Panc1 (cell line): ENCODE data around the gene ASCC1. TPM values are rescaled to one million over a fixed set of nuclear protein-coding genes. Genes with fewer than 3 reads are reported as not detected.

Experiments used
- ATAC-seq: fragments of 200-7000 bp; cut with Tn5 transposase; 2 replicates; pipeline ENCODE4 v1.9.1; 2020; ENCODE audit warnings: mild to moderate bottlenecking, moderate library complexity
- BruUV-seq: library from RNA; stranded (reverse); fragments of 400-500 nt; replicated peaks from 2 replicates; lab custom pipeline; 2021; lab: Mats Ljungman, UMichigan
- CTCF ChIA-PET: fragments of 300-600 bp; sonication (Branson Sonifier 250); formaldehyde crosslinking; loops from one replicate; lab custom pipeline; 2022; ENCODE audit warnings: antibody characterized with exemption; lab: Charles Lee
- POLR2A ChIA-PET: fragments of 300-600 bp; sonication (Branson Sonifier 250); formaldehyde crosslinking; loops from one replicate; lab custom pipeline; 2022; ENCODE audit warnings: antibody characterized with exemption; lab: Charles Lee
- DNase-seq: peaks from one replicate; pipeline ENCODE4 v3.0.0-alpha.2; 2010; ENCODE audit warnings: low read depth, low spot score
- H3K27ac ChIP-seq: 2 replicates; pipeline ENCODE4 v1.5.1; 2011; ENCODE audit warnings: mild to moderate bottlenecking, low read length, inconsistent platforms
- H3K27me3 ChIP-seq: fragments of 200-500 bp; sonication (Bioruptor generic); 2 replicates; pipeline ENCODE4 v1.6.0; 2014; ENCODE audit warnings: low read length, inconsistent platforms; ENCODE audit not compliant: control insufficient read depth, insufficient read depth
- H3K36me3 ChIP-seq: fragments of 200-500 bp; sonication (Bioruptor generic); 2 replicates; pipeline ENCODE4 v1.5.1; 2014; ENCODE audit warnings: inconsistent platforms, mild to moderate bottlenecking, low read length, moderate library complexity; ENCODE audit not compliant: control insufficient read depth, insufficient read depth
- H3K4me1 ChIP-seq: 2 replicates; pipeline ENCODE4 v1.5.1; 2011; ENCODE audit warnings: inconsistent platforms, mild to moderate bottlenecking, low read length, moderate library complexity; ENCODE audit not compliant: control insufficient read depth, insufficient read depth
- H3K4me3 ChIP-seq, 2 experiments: 2 replicates each; pipeline ENCODE4 v1.5.1; 2011 to 2012; ENCODE audit warnings: low read depth in 2 of 2, low read length in 2 of 2, mild to moderate bottlenecking in 2 of 2, inconsistent platforms in 1 of 2, moderate library complexity in 1 of 2
- H3K9me3 ChIP-seq: fragments of 200-500 bp; sonication (Bioruptor generic); 2 replicates; pipeline ENCODE4 v1.5.1; 2014; ENCODE audit warnings: low read depth, mild to moderate bottlenecking, inconsistent platforms, low read length, moderate library complexity; ENCODE audit not compliant: control insufficient read depth, insufficient read depth
- POLR2AphosphoS5 ChIP-seq: IDR thresholded peaks from 2 replicates; pipeline ENCODE4 v1.6.1; 2012; ENCODE audit warnings: mild to moderate bottlenecking, low read depth, low read length, moderate library complexity
- REST ChIP-seq, 2 experiments: IDR thresholded peaks; 2 replicates each; pipeline ENCODE4 v1.6.1; 2011 to 2012; ENCODE audit warnings: low read depth in 2 of 2, control low read depth in 1 of 2, low read length in 1 of 2, mild to moderate bottlenecking in 1 of 2, moderate library complexity in 1 of 2; ENCODE audit not compliant: insufficient read depth in 1 of 2
- SIN3A ChIP-seq: IDR thresholded peaks from 2 replicates; pipeline ENCODE4 v1.6.1; 2012; ENCODE audit warnings: low read depth, mild to moderate bottlenecking, low read length, moderate library complexity, borderline replicate concordance; ENCODE audit not compliant: insufficient read depth
- TCF7L2 ChIP-seq: IDR thresholded peaks from 2 replicates; pipeline ENCODE4 v1.6.1; 2011; ENCODE audit warnings: mild to moderate bottlenecking, low read depth, low read length, inconsistent platforms
- in situ Hi-C: cut with HindIII; loops from 2 replicates; pipeline ENCODE4 v1.10.0; 2016; ENCODE audit warnings: low sequenced_read_pairs, low pct_unique_long_range_greater_than_20kb
- intact Hi-C: fragments of 100-400 bp; cut with micrococcal nuclease; formaldehyde crosslinking; loops from one replicate; pipeline ENCODE4 v1.10.0; 2022; ENCODE audit not compliant: unreplicated experiment
- total RNA-seq: library from RNA; stranded (reverse); gene quantifications from one replicate; pipeline ENCODE4 v1.2.1, GENCODE V29; 2021; ENCODE audit not compliant: unreplicated experiment
- TF ChIP-seq, protein P1 (sequence below): fragments of 450-650 bp; IDR thresholded peaks from 2 replicates; pipeline ENCODE4 v1.5.1; 2017; ENCODE audit warnings: mild to moderate bottlenecking

ASCC1 gene
- total RNA-seq, 1 experiment from 2014 or later: 114 TPM

DNA sequence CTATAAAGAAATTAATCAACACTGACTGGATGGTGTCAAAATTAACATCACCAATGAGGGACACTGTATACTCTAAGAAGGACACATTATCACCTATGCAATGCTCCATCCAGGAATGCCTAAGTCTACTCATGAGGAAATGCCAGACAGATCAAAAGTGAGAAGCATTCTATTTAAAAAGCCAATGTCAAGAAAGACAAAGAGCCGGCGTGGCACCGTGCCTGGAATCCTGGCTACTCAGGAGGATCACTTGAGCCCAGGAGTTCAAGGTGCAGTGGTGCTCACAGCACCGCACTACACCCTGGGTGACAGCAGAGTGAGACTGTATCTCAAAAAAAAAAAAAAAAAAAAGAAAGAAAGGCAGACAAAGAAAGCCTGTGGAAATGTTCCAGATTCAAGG is 45.8 kb downstream of the ASCC1 start:
- no peaks in the 10 kb centered on the region for H3K27me3 ChIP-seq
- intact Hi-C loops (loop anchor here (5.0 kb wide), 1 partner anchor 47 kb away; the partner anchor contains the start of genes ANAPC16 and ASCC1), in situ Hi-C loops (no loop called here)
- peak overlapping the region; percentile 100 for H3K27ac ChIP-seq
- TF ChIP-seq TCF7L2 (peak; percentile 95), REST (IDR thresholded peaks at IDR 0.05; ENCODE audit: insufficient read depth in 1 of 2, low read depth in 2 of 2, low read length in 1 of 2) (no peak), SIN3A (no peak), POLR2AphosphoS5 (peak; percentile 48; the same call in 1 of the 2 replicates)
- TF ChIP-seq, protein P1, sequence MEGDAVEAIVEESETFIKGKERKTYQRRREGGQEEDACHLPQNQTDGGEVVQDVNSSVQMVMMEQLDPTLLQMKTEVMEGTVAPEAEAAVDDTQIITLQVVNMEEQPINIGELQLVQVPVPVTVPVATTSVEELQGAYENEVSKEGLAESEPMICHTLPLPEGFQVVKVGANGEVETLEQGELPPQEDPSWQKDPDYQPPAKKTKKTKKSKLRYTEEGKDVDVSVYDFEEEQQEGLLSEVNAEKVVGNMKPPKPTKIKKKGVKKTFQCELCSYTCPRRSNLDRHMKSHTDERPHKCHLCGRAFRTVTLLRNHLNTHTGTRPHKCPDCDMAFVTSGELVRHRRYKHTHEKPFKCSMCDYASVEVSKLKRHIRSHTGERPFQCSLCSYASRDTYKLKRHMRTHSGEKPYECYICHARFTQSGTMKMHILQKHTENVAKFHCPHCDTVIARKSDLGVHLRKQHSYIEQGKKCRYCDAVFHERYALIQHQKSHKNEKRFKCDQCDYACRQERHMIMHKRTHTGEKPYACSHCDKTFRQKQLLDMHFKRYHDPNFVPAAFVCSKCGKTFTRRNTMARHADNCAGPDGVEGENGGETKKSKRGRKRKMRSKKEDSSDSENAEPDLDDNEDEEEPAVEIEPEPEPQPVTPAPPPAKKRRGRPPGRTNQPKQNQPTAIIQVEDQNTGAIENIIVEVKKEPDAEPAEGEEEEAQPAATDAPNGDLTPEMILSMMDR: no peak
- H3K4me3 ChIP-seq: no peak overlapping the region
- BruUV-seq: no TSS peak
- POLR2A ChIA-PET: no interaction called here
- no peaks in the 10 kb centered on the region for H3K9me3 ChIP-seq
- CTCF ChIA-PET: no interaction called here
- ATAC-seq: peak; percentile 15
- H3K36me3 ChIP-seq: no peaks in the 10 kb centered on the region; the same call in 1 of the 2 replicates
- H3K4me1 ChIP-seq: peaks cover 83% of the 10 kb centered on the region
- no peak for DNase-seq

DNA sequence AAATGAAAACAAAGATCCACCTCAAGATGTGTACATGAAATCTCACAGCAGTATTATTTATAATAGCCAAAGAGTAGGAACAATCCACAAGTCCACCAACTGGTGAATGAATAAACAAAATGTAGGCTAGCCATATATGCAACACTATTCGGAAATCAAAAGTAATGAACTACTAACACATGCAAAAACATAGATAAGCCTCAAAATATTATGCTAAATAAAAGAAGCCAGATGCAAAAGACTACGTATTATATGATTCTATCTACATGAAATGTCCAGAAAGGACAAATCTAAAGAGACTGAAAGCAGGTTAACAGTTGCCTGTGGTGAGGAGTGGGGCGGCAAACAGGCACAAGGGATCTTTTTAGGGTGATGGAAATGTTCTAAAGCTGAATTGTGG is 49.0 kb downstream of the ASCC1 start:
- CTCF ChIA-PET: no interaction called here
- peaks cover 56% of the 10 kb centered on the region for H3K4me1 ChIP-seq
- intact Hi-C loops: no loop called here

More for the DNA sequence above, 49.0 kb downstream of the ASCC1 start:
- no TSS peak for BruUV-seq
- Histone ChIP-seq H3K36me3 (no peaks in the 10 kb centered on the region; the same call in 1 of the 2 replicates), H3K4me3 (no peak overlapping the region), H3K27ac (peak overlapping the region; percentile 83), H3K27me3 (no peaks in the 10 kb centered on the region), H3K9me3 (no peaks in the 10 kb centered on the region)
- POLR2A ChIA-PET: interaction anchor here (0.6 kb wide), 1 partner anchor 189 kb away, joined by 3 read pairs; no protein-coding TSS in a partner anchor
- DNase-seq (no peak), ATAC-seq (no peak)
- TF ChIP-seq SIN3A (no peak), TCF7L2 (no peak), POLR2AphosphoS5 (no peak), REST (IDR thresholded peaks at IDR 0.05; ENCODE audit: insufficient read depth in 1 of 2, low read depth in 2 of 2, low read length in 1 of 2) (no peak)
- TF ChIP-seq, protein P1: no peak
- in situ Hi-C loops: no loop called here
